Measurements from ENCODE around the gene NAGS. TPM values are rescaled to one million over a fixed set of nuclear protein-coding genes. Genes with fewer than 3 reads are reported as not detected.
"Not testable (repeated sequence)": the region's sequence is repeated elsewhere in the genome, so short reads cannot be mapped to it uniquely, and the experiment has no call there.

NAGS gene
- total RNA-seq, 1 donor from 2014 or later, result 1.0 TPM

DNA sequence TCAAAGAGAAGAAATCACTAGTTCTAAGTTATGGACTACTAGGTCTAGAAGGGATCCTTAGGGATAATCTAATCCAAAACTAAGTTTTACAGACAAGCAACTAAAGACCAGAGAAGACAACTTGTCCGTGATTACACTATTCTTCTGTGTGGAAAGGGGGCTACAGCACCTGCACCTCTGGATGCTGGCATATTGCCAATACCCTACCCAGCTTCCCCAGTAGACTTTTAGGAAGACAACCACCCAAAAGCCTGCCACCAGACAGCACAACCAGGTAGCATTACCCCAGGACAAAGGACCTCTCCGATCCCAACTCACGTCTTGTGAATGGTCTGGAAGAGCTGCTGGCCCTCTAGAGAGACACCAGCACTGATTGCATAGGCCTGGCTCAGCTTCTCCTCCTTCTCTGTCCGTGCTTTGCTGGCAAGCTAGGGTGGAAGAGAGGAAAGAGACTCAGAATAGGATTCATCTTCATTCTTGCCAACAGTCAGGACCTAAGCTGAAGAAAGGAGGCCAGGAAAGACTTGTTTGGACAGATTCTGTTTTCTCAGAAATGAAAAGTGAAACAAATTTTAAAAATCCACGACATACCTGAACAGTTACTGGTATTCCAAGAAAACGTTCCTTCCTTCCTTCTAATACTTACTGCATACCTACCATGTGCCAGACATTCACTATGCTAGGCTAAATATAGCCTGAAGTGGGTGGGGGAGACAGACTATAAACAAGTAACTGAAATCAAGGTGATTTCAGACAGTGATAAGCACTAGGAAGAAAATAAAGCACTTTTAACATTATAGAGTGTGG lies 35.6 kb downstream of the NAGS start:
- ATAC-seq (ENCODE audit: low read depth) (no peak), DNase-seq (no peak)
- TF ChIP-seq, protein P1, sequence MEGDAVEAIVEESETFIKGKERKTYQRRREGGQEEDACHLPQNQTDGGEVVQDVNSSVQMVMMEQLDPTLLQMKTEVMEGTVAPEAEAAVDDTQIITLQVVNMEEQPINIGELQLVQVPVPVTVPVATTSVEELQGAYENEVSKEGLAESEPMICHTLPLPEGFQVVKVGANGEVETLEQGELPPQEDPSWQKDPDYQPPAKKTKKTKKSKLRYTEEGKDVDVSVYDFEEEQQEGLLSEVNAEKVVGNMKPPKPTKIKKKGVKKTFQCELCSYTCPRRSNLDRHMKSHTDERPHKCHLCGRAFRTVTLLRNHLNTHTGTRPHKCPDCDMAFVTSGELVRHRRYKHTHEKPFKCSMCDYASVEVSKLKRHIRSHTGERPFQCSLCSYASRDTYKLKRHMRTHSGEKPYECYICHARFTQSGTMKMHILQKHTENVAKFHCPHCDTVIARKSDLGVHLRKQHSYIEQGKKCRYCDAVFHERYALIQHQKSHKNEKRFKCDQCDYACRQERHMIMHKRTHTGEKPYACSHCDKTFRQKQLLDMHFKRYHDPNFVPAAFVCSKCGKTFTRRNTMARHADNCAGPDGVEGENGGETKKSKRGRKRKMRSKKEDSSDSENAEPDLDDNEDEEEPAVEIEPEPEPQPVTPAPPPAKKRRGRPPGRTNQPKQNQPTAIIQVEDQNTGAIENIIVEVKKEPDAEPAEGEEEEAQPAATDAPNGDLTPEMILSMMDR (IDR thresholded peaks at IDR 0.05), result no peak
- Mint-ChIP-seq H3K9me3 (no peaks in the 10 kb centered on the region), H3K4me1 (peaks cover 6% of the 10 kb centered on the region), H3K4me3 (no peak overlapping the region), H3K27ac (no peak overlapping the region), H3K27me3 (no peaks in the 10 kb centered on the region), H3K36me3 (ENCODE audit: low read depth) (peaks cover 59% of the 10 kb centered on the region)
- intact Hi-C loops (cut with micrococcal nuclease), result loop anchor here (2.0 to 5.0 kb wide), 2 partner anchors 127 to 161 kb away; no protein-coding TSS in a partner anchor
- CTCF ChIA-PET, result interaction anchor here (2.3 to 7.7 kb wide), 2 partner anchors 96 to 130 kb away, joined by 7 to 88 read pairs; partner anchors contain the start of gene PPY
- POLR2A ChIA-PET, result interaction anchor here (0.6 to 0.7 kb wide), 2 partner anchors 12 to 858 kb away, joined by 3 to 8 read pairs; no protein-coding TSS in a partner anchor

DNA sequence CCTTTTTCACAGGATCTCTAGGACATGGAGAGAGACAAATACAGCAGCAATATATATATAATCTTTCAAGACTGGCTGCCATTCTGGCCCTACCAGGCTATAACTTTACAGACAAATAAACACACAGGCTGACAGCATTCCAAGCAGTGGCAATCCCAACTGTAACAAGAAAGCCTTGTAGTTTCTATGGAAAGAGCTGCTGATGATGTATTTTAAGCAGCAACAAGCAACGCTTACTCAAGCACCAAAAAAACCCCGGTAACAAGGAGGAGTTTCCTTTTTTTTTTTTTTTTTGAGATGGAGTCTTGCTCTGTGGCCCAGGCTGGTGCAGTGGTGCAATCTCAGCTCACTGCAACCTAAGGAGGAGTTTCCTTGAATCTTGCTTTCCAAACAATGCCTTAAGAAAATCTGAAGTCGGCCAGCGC lies 38.9 kb downstream of the NAGS start:
- H3K4me3 Mint-ChIP-seq, result no peak overlapping the region
- DNase-seq (no peak), ATAC-seq (ENCODE audit: low read depth) (no peak)
- peaks cover 2% of the 10 kb centered on the region for H3K9me3 Mint-ChIP-seq
- CTCF ChIA-PET, result interaction anchor here (1.8 to 7.7 kb wide), 2 partner anchors 99 to 133 kb away, joined by 4 to 88 read pairs; partner anchors contain the start of gene PPY
- peaks cover 47% of the 10 kb centered on the region for H3K36me3 Mint-ChIP-seq (ENCODE audit: low read depth)
- H3K27me3 Mint-ChIP-seq, result no peaks in the 10 kb centered on the region
- POLR2A ChIA-PET, result no interaction called here
- H3K4me1 Mint-ChIP-seq, result peaks cover 6% of the 10 kb centered on the region
- no peak overlapping the region for H3K27ac Mint-ChIP-seq
- TF ChIP-seq, protein P1 (IDR thresholded peaks at IDR 0.05), result no peak
- intact Hi-C loops (cut with micrococcal nuclease), result loop anchor here (5.0 kb wide), 1 partner anchor 124 kb away; no protein-coding TSS in a partner anchor

DNA sequence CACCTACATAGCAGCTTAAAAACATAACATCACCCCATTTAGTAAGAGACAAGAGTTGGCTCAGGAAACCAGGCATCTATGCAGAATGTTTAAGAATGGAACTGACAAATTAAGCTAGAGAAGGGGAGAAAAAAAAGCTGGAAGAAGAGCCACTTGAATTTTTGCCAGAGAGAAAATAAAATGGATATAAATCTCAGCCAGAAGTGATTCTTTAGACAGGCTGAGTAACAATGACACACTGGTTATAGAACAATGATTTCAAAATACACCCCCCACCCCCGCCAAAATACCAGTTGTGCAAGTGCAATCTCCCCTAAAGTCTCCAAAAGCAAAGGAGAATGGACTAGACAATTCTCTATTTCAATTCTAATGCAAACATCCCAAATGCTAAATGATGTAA lies 39.6 kb downstream of the NAGS start:
- DNase-seq (no peak), ATAC-seq (ENCODE audit: low read depth) (no peak)
- Mint-ChIP-seq H3K4me1 (peaks cover 6% of the 10 kb centered on the region), H3K36me3 (ENCODE audit: low read depth) (peaks cover 45% of the 10 kb centered on the region), H3K9me3 (peaks cover 2% of the 10 kb centered on the region), H3K27ac (no peak overlapping the region), H3K4me3 (no peak overlapping the region), H3K27me3 (no peaks in the 10 kb centered on the region)
- TF ChIP-seq, protein P1 (IDR thresholded peaks at IDR 0.05), result no peak
- intact Hi-C loops (cut with micrococcal nuclease), result loop anchor here (5.0 kb wide), 1 partner anchor 123 kb away; no protein-coding TSS in a partner anchor
- POLR2A ChIA-PET, result interaction anchor here (0.7 kb wide), 2 partner anchors 30 to 1740 kb away, joined by 3 to 5 read pairs; partner anchors contain the start of gene CRHR1
- CTCF ChIA-PET, result interaction anchor here (0.6 to 7.7 kb wide), 4 partner anchors 12 to 165 kb away, joined by 3 to 88 read pairs (median 4); partner anchors contain the start of gene PPY

DNA sequence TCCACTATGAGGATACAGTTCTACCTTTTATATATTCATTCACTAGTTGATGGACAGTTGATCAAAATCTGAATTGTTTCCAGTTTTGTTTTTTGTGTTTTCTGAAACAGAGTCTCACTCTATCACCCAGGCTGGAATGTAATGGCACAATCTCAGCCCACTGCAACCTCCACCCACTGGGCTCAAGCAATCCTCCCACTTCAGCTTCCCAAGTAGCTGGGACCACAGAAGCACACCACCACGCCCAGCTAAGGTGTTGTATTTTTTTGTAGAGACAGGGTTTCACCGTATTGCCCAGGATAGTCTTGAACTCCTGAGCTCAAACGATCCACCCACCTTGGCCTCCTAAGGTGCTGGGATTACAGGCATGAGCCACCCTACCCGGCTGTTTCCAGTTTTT lies 41.1 kb downstream of the NAGS start:
- POLR2A ChIA-PET, result no interaction called here
- no peak for DNase-seq
- Mint-ChIP-seq H3K27ac (no peak overlapping the region), H3K4me3 (no peak overlapping the region), H3K36me3 (ENCODE audit: low read depth) (peaks cover 47% of the 10 kb centered on the region), H3K9me3 (peaks cover 2% of the 10 kb centered on the region), H3K4me1 (peaks cover 6% of the 10 kb centered on the region), H3K27me3 (no peaks in the 10 kb centered on the region)
- TF ChIP-seq, protein P1 (IDR thresholded peaks at IDR 0.05), result no peak
- CTCF ChIA-PET, result interaction anchor here (7.7 kb wide), 1 partner anchor 102 kb away, joined by 88 read pairs; the partner anchor contains the start of gene PPY
- intact Hi-C loops (cut with micrococcal nuclease), result no loop called here
- no peak for ATAC-seq (ENCODE audit: low read depth)

DNA sequence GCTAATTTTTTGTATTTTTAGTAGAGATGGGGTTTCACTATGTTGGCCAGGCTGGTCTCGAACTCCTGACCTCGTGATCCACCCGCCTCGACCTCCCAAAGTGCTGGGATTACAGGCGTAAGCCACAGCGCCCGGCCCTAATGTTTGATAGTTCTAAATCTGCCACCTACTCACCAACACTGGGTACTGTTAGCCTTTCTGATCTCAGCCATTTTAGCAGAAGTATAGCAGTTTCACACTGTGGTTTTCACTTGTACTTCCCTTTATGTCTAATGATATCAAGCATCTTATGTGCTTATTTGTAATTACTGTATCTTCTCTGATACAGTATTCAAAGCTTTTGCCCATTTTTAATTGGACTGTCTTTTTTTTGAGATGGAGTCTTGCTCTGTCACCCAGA lies 42.5 kb downstream of the NAGS start:
- H3K36me3 Mint-ChIP-seq (ENCODE audit: low read depth), result peaks cover 51% of the 10 kb centered on the region
- H3K4me3 Mint-ChIP-seq; H3K4me1 Mint-ChIP-seq; CTCF ChIA-PET; H3K27ac Mint-ChIP-seq; intact Hi-C loops (cut with micrococcal nuclease); H3K27me3 Mint-ChIP-seq; POLR2A ChIA-PET; DNase-seq; H3K9me3 Mint-ChIP-seq: not testable (repeated sequence)
- ATAC-seq (ENCODE audit: low read depth), result peak; percentile 25
